Stimulated activated CD4-positive, alpha-beta T cell treated with anti-CD3 and anti-CD28 coated beads, Interleukin-2, amount 100 ng/mL, for 48 hours (primary cell): ENCODE measurements around the gene CHD2.
"Not testable (repeated sequence)": the region's sequence is repeated elsewhere in the genome, so short reads cannot be mapped to it uniquely, and the experiment has no call there.

ENCODE experiments used
- DNase-seq, 2 donors: peaks; one replicate each; pipeline ENCODE4 v3.0.0-alpha.2; 2020

Gene CHD2

DNA sequence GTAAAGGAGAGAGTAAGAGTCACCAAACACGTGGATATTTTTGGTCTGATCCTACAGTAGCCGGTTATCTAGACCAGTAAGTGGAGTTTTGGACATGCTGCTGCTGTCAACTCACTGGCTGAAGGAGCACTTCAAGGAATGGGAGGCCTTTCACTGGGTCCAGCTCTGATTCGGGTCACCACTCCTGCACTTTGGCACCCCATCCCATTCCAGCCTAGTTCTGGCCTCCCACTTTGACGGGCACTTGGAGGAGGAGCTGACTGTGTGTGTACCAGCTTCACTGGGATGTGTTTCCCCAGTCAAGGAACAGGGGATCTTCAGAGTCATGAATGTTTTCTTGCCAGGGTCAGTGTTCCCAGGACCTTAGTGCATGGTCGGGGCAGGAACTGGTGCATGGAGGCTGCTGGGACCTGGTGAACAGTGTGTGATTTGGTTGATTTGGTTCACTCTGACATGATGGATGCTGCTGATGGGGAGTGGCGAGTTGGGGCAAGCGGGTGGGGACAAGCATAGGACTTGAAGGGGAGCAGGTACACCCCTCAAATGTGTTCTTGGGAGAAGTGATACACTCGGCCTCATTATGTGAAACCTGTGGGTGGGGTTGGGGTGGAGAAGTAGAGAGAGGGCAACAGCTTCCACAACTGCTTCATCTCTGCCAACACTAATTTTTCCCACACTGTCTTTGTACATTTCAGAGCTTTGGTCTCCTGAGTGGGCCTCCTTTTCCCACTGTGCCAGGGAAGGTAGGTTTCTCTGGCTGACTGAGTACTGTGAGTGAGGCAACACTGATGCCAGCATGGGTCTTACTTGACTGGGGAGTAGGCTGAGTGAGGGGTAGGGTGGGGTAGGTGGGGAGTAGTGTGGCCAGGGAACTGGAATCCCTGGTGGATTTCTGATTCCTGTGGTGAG is 124.8 kb downstream of the CHD2 start:
- DNase-seq = no peak

DNA sequence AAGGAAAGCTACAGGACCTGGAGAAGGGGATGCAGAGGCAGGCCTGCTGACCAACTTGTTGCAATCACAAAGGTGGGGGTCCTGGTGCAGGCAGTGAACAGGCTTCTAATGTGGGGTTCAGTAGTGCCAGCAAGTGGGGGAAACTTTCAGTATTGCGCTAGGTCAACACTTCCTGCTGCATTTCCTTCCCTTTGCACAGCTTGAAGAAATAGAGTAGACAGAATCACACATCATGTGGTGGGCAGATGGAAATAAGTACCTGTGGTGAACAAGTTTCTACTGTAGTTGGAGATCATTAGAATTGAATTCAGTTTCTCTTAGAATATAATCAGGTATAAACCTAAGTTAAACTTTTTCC is 125.5 kb downstream of the CHD2 start:
- DNase-seq = no peak

DNA sequence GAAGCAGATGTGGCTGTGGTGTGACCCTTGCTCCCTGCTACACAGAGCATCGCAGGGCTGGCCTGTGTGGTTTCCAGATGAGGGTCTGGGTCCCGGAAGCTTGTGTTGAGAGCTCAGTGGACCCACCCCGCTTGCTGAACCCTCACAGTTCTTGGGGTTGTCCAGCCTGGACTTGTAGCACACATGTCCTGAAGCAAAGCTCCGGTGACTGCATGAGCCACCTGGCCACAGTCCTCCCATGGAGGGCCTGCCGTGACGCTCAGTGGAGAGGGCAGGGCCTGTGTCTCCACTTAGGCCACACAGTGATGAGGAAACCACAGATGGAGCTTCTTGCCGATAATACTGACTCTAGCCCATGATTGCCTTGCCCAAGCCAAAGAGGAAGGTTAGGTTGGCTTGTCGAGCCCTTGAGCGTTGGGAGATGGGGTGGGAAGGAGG is 126.3 kb downstream of the CHD2 start:
- no peak for DNase-seq

DNA sequence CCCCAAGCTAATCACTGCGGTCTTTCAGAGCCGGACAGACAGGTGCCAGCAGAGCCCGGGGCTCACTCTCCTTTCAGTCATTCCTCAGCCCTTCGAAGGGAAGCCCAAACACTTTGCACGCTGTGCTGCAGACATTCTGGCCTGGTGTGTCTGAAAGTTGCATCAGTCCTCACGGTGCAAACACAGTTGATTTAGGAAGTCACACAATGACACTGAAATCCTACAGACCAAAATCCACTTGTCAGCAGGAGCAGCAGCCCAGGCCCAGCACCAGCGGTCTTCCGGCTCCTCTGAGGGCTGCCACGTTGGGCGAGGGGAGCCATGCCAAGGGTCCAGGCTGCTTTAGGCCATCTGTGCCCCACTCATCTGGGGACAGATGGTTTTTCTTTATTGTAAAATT is 127.3 kb downstream of the CHD2 start:
- DNase-seq = no peak

DNA sequence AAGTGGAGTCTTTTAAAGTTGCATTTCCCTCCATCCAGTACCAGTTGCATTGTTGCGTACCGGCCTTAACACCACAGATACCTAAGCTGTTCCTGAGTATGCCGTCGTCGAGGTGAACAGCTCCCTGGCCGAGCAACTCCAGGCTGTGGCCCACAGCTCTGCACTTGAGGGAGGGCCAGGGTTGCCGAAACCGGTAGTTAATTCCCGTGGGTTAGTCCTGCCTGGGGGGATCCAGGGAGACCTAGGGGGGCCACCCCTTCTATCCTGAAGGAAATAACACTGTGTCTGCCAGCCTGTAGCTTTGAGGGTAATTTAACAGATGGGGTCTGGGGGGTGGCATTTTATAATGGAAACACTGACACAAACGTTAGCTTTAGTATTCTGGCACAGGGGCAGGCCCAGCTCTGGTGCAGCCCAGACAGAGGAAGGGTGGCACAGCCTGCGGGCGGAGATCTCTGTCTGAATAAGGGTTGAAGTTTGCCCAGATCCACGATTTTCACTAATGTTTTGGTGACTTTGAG is 128.0 kb downstream of the CHD2 start:
- DNase-seq = no peak

DNA sequence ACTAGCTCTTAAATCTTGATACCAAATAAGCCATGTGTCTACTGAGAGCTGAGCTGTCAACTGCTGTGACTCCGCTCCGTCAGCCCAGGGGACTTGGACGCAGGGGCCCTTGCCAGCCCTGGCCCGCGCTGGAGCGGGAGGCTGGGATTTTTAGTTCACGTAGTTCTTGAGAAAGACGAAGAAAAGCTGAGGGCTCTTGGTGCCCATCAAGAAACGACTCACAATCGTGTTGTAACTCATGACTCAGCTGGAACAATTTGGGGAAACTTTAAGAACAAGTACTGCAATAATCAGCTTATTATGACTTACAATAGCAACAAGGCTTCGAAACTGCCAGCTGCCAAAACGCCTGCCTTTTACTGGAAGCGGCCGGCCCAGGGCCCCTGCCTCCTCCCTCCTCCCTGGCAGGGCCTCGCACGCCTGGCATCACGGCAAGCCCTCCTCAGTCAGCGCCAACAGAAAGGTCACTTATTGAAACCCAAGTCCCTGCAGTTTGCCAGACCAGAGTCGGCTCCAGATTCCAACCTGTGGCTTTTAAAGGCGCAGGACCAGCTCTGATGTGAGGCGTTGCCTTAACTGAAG is 128.6 kb downstream of the CHD2 start:
- DNase-seq = no peak

DNA sequence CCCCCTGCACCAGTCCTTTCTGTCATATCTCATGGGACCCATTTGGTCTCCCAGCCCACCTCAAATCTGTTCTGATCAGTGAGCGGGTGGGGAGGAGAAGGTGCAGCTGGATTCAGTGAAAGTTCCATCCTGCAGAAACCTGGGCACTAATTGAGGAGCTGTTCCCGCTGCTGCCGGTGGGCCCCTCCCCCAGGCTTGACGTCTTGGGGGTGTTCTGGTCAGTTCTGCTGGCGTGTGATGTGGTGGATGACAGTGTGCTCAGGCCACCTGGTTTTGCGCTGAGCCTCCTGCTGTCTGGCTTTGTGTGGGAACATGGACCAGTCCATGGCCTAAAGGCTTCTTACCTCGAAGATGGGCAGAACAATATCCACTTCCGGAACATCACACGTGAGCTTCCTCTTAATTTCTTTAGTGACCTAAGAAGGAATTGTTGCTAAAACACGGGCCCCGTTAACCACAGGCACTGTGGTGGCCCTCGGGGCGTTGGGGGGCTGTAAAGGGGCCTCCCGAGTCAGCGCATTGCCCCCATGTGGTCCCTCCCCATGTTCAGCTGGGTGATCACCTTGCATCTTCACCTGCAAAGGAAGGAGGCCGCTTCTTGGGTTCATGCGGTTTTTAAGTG is 129.2 kb downstream of the CHD2 start:
- DNase-seq = no peak

DNA sequence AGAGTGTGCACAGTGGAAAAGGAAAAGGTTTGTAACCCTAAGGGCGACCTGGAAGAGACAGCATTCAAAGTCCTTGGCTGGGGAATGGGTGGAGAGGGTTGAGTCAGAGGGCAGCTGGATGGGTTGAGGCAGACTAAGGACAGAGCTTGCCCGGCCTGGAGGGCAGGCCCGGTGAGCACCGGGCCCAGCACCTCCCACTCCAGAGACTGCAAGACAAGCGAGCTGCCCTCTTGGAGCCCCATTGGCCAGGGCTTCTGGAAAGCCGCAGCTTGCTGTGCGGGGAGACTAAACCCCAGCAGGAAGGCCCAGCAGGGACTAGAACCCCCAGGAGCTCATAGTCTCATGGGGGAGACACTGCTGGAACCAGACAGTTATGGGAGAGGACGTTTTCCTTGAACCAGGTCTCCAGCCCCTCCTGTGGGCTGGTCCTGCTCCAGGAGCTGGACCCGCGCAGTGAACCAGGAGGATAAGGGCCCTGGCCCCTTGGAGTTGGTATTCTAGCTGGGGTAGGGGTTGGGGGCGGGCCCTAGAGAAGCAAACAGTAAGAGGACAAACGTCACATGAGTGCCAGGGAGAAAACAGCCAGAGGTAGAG is 129.8 kb downstream of the CHD2 start:
- DNase-seq = no peak

DNA sequence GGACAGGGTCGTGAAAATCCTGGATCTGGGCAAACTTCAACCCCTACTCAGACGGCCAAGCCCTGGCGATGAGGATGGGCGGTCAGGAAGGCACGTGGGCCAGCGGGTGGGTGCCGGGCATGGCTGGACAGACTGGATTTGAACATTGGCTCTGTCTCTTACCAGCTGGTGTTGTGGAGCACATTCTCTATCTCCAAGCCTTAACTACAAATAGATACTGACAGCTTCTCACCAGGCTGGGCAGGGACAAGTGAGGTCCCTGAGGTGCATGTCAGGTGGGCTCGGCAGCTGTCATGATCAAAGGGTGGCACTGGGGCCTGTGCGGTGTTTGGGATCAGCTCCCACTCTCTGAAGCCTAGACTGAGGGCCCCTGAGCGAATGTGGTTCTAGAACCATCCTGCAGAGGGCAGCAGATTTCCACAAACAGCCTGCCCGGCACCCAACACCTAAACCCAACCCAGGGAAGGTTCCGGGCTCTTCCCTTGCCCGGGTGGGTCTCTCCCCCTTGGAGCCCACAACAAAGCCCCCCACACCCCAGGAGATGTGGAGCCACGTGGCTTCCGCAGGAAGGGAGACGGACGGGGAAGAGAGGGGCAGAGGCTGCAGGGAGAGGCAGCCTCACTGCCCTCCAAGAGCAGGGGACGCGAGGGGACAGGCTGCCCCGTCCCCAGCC is 130.4 kb downstream of the CHD2 start:
- DNase-seq = peak; percentile 67

DNA sequence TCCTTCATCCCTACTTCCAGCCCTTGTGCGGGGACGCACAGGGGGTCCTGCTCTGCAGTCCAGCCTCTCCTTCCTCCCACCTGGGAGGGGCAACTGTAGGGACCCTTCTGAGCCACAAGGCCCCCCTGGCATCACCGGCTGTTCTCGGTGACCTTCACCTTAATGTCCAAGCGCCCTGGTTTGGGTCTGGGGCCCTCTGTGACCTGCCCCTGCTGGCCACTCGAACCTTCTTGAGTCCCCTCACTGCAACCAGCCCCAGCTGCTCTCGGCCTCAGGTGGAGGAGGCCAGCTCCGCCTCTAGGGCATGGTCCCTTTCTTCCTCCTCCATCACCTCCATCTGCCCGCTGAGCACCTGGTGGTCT is 131.0 kb downstream of the CHD2 start:
- DNase-seq = no peak

DNA sequence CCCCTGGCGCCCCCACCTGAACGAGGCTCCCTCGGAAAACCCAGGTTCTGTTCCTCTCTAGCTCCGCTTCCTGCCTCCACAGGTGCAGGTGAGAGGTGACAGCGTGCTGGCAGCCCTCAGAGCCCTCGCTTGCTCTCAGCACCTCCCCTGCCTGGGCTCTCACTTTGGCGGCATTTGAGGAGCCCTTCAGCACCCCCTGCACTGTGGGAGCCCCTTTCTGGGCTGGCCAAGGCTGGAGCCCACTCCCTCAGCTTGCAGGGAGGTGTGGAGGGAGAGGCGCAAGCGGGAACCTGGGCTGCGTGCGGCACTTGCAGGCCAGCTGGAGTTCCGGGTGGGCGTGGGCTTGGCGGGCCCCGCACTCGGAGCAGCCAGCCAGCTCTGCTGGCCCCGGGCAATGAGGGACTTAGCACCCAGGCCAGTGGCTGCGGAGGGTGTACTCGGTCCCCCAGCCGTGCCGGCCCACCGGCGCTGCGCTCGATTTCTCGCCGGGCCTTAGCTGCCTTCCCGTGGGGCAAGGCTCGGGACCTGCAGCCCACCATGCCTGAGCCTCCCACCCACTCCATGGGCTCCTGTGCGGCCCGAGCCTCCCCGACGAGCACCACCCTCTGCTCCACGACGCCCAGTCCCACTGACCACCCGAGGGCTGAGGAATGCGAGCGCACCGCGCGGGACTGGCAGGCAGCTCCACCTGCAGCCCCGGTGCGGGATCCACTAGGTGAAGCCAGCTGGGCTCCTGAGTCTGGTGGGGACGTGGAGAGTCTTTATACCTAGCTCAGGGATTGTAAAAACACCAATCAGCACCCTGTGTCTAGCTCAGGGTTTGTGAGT is 131.6 kb downstream of the CHD2 start:
- not testable (repeated sequence) for DNase-seq

DNA sequence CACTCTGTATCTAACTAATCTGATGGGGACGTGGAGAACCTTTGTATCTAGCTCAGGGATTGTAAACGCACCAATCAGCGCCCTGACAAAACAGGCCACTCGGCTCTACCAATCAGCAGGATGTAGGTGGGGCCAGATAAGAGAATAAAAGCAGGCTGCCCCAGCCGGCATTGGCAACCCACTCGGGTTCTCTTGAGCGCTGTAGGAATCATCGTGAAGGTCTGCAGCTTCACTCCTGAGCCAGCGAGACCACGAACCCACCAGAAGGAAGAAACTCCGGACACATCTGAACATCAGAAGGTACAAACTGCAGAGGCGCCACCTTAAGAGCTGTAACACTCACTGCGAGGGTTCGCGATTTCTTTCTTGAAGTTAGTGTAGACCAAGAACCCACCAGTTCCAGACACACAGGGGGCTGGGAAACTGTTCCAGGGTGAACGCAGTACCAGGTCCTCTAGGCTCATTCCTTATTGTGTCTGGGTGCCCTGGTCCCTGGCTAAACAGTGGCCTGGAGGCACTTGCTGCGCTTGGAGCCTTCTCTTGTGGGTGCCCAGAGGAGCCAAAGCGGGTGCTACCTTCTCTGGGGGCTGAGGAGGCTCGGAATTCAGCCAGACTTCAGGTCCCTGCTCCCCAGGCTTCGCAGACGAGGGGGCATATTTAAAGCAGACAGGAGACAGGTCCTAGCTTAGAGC is 132.5 kb downstream of the CHD2 start:
- not testable (repeated sequence) for DNase-seq

DNA sequence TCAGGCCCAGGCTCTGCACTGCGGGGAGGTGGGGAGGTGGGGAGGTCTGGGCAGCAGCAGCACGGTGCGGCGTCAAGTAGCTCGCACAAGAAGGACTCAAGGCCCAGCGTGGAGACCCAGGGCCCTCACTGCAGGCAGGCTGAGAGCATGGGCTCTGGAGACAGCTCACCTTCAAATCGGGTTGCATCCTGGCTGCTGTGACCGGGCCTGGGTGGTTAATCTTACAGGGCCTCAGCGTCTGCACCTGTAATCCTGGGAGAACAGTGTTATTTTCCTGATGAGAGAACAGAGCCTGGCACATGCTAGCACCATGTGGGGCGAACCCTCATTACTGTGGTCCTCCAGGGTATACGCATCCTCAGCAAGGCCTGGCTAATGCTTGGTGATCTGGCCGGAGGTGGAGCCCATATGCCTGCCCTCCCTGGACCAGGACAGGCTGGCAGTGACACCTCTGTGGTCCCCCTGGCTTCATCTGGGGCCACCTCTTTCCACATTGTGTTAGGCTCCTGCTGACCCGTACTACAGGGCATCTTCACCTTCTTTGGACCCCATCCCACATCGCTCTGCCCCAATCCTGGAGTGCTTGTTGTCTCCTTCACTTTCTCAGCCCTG is 133.4 kb downstream of the CHD2 start:
- DNase-seq = no peak

DNA sequence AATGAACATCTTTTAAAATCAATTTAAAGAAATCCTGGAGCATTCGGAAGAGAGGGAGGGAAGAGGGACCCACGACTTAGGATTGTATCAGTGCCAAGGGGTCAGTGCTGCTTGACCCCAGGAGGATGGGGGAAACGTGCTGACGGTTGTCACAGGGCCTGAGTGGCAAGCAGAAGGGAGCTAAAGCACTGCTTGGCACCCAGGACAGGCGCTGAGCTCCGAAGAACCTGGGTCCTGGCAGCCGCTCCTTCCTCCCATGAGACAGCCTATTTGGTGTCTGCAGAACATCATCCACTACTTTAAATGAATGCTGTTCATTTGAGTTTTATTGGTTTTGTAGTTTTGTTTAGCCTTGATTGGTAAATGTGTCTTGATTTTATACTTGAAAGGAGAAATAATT is 134.4 kb downstream of the CHD2 start:
- DNase-seq = no peak

DNA sequence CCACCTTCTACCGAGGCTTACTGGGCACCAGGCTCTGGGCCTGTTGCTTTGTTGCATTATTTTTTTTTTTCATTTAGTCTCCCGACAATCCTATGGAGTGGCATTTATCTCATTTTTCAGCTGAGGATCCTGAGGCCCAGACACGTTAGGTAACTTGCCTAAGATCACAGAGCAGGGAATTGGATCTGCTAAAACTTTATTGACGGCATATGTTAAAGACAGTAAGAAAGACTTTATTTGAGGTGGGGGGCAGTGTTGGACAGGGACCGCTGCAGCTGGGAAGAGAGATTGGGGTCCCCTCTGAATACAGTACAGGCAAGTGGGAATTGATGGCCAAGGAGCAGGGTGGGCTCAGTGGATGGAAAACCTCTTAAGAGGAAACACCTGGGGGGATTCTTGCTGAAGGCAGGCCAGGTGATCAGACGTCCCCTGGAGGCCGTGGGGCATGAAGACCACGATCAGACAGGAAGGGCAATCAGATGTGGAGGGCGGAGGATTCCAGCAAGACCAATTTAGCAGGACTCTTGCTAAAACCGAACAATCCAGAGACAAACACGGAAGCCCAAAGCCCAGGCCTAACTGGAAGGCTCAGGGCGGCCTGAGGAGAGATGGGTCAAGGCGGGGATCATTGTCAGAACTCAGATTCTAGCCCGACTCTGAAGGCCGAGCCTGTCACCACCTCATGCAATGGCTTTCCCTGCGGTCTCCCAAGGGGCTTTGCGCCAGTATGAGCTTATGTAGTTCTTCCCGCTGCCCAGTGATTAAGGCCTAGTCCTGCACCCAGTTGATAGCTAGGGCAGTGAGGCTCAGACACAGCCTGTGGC is 135.2 kb downstream of the CHD2 start:
- no peak for DNase-seq

DNA sequence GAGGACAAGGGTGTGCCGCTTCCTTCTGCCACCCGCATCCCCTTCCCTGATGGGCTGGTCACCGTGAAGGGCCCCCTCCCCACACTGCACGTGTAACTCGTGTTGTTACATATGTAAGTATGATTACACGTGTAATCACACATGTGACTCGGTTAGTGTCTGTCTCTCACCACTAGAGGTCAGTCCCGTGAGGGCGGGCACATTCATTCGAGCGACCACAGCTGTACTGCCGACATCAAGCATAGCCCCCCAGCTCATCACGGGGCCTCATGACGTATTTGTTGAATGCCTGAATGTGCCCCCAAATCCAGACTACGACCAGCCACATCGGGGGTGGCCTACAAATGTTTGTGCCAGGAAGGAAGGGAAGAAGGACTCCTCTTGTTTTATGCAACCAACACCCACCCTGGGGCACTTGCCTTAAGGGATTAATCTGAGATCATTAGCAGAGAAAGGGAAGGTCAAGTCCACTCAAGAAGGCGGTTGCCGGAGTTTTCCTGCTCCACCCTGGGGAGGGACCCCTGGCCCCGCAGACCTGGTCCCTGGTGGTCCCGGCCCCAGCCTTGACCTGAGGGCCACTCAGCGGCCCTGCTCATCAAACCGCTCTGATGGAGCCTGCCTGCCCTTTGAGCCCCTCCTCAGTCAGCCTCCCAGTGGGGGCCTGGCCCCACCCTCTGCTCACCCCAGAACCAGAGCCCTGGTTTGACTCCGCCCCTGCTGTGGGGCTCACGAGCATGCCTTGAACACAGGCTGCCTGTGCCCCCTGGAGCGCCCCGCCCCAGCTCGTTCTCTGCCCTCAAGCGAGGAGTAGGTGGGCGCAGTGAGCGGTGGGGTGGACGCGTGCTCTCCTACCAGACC is 136.1 kb downstream of the CHD2 start:
- peak; percentile 30 to 39 for DNase-seq

DNA sequence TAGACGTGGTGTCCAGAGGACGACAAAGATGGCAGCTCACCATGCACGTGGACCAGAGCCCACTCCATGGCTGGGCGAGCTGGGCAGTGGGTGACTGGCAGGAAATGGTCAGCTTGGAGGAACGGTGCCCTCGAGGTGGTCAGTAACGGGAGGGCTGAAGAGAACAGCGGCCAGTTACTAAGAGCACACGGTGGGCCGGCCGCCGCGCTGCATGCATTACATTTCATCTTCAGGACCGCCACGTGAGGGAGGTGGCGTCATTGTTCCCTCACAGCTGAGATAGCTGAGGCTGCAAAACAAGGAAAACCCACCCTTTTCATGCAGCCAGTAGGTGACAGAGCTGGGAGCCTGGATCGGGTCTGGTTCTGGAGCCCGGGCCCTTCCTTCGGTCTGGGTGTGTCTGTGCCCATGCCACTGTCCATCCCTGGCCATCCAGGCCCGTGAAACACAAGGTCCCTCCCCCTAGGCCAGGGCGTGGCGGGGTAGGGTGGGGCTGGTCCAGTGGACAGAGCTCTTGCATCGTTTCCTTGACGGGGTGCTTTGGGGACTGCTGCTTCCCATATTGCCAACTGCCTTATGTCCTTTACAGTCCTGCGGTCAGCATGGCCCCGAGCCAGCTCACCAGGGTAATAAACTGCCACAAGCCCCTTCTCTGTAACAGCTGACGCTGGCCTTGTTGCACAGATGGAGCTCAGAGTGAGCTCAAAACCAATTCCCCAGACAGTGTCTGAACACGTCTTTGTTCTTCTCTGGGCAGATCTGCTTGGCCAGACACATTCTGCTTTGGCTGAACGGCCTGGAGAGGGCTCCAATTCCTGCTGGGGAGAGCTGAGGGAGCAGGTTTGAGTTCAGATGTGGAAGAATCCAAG is 137.1 kb downstream of the CHD2 start:
- DNase-seq = no peak
